K562 (cell line): Measurements from ENCODE around the gene UQCRHL. TPM values are rescaled to one million over a fixed set of nuclear protein-coding genes. Genes with fewer than 3 reads are reported as not detected.

Experiments used
- DMBX1 ChIP-seq: fragments of 250-450 bp; sonication (Bioruptor Pico); IDR thresholded peaks from 2 replicates; pipeline ENCODE4 v1.8.0; 2022; ENCODE audit warnings: inconsistent platforms, mild to moderate bottlenecking, moderate library complexity, borderline replicate concordance
- EGR1 ChIP-seq: fragments of 450-650 bp; conservative IDR thresholded peaks from 2 replicates; pipeline ENCODE4 v1.6.1; 2017; ENCODE audit warnings: mild to moderate bottlenecking
- IFI16 ChIP-seq: fragments of 250-450 bp; sonication (Bioruptor Pico); IDR thresholded peaks from 2 replicates; pipeline ENCODE4 v2.1.2; 2022; ENCODE audit warnings: mild to moderate bottlenecking, inconsistent platforms
- L3MBTL2 ChIP-seq: fragments of 450-650 bp; IDR thresholded peaks from 2 replicates; pipeline ENCODE4 v1.6.1; 2016; ENCODE audit warnings: mild to moderate bottlenecking, moderate library complexity
- MGA ChIP-seq: fragments of 450-650 bp; IDR thresholded peaks from 2 replicates; pipeline ENCODE4 v1.6.1; 2016; ENCODE audit warnings: mild to moderate bottlenecking, moderate library complexity
- RBFOX2 ChIP-seq: fragments of 200-400 bp; formaldehyde crosslinking; IDR thresholded peaks from 2 replicates; pipeline ENCODE4 v1.6.1; 2017; ENCODE audit warnings: low read depth, mild to moderate bottlenecking, low read length, moderate library complexity
- THAP7 ChIP-seq: fragments of 250-450 bp; sonication (Bioruptor Pico); IDR thresholded peaks from 2 replicates; pipeline ENCODE4 v1.5.0; 2021
- UBTF ChIP-seq, 2 experiments: IDR thresholded peaks; 2 replicates each; pipeline ENCODE4 v1.6.1; 2012; ENCODE audit warnings: improper control_type of control experiment in 2 of 2, low read depth in 2 of 2, low read length in 2 of 2, borderline replicate concordance in 1 of 2
- XRCC5 ChIP-seq: fragments of 200-400 bp; formaldehyde crosslinking; IDR thresholded peaks from 2 replicates; pipeline ENCODE4 v1.6.1; 2017; ENCODE audit warnings: low read depth, mild to moderate bottlenecking, low read length
- ZNF444 ChIP-seq: fragments of 250-450 bp; sonication (Bioruptor Pico); IDR thresholded peaks from 2 replicates; pipeline ENCODE4 v1.4.0; 2020; ENCODE audit warnings: mild to moderate bottlenecking, moderate library complexity
- ZNF766 ChIP-seq: fragments of 200-800 bp; sonication (Bioruptor generic); conservative IDR thresholded peaks from 2 replicates; pipeline ENCODE4 v1.6.1; 2016; ENCODE audit warnings: missing genetic modification characterization, missing compliant biosample characterization
- ZSCAN32 ChIP-seq: fragments of 450-650 bp; formaldehyde crosslinking; IDR thresholded peaks from 2 replicates; pipeline ENCODE4 v1.4.0; 2020; ENCODE audit warnings: mild to moderate bottlenecking, moderate library complexity
- polyA plus RNA-seq, 8 experiments: library from polyadenylated mRNA; depleted of rRNA in 4 of 8; stranded (reverse) in 5 of 8; unstranded in 3 of 8; fragments of >200 nt; fragmentation: Nextera tagmentation in 2 of 8; fragmentation: Illumina TruSeq in 1 of 8; extraction: Ambion mirVana in 2 of 8; extraction: Trizol in 1 of 8; gene quantifications; 2 replicates each; pipeline versions ENCODE4 v1.2.1 to v1.2.3, GENCODE V29; 2011 to 2014; ENCODE audit warnings: inconsistent platforms in 1 of 8, missing spikeins in 1 of 8
- total RNA-seq, 7 experiments: library from RNA; depleted of rRNA in 6 of 7; stranded (reverse); fragments of >200 nt in 6 of 7; fragmentation: Illumina TruSeq in 2 of 7; extraction: Trizol in 2 of 7; gene quantifications; 2 replicates each; pipeline versions ENCODE4 v1.2.1 to v1.2.3, GENCODE V29; 2011 to 2021; ENCODE audit warnings: low replicate concordance in 1 of 7

UQCRHL gene
- total and polyA plus RNA-seq, 9 of the 15 experiments (the other 6 are each of a cell fraction or from before 2014, with no cell fraction given) = 5.1 to 41.3 (median 21.8) TPM

DNA sequence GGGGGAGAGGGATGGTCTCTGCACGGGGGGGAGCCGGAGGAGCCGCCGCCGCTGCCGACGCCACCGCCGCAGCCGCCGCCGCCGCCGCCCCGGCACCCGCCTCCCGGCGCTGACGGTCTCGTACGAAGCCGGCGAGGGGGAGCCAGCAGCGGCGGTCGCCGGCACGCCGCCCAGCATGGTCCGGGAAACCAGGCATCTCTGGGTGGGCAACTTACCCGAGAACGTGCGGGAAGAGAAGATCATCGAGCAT is 40.4 kb upstream of the UQCRHL start (continued):
- TF ChIP-seq MGA (peak; percentile 58; the same call in 1 of the 2 replicates), EGR1 (0 out of 2 replicates have a peak, but pooled peaks have one; percentile 2), ZNF444 (peak; percentile 77; the same call in 1 of the 2 replicates), DMBX1 (no peak), THAP7 (CRISPR knock-in tag) (peak; percentile 45; the same call in 1 of the 2 replicates), UBTF (IDR thresholded peaks at IDR 0.05; ENCODE audit: borderline replicate concordance in 1 of 2, low read depth in 2 of 2, low read length in 2 of 2) (peak in 1 of 2 experiments; percentile 30; a peak in 1 of 4 replicates), ZNF766 (peak; percentile 9; the same call in 1 of the 2 replicates), IFI16 (CRISPR knock-in tag) (no peak), L3MBTL2 (0 out of 2 replicates have a peak, but pooled peaks have one; percentile 61), ZSCAN32 (CRISPR knock-in tag) (no peak), XRCC5 (0 out of 2 replicates have a peak, but pooled peaks have one; percentile 4), RBFOX2 (peak; percentile 58; the same call in 1 of the 2 replicates)
